Measurements from ENCODE around the gene TRIM5. TPM values are rescaled to one million over a fixed set of nuclear protein-coding genes. Genes with fewer than 3 reads are reported as not detected.
"Not testable (repeated sequence)": the region's sequence is repeated elsewhere in the genome, so short reads cannot be mapped to it uniquely, and the experiment has no call there.

Gene TRIM5
- polyA plus RNA-seq, 4 donors: 6.5 to 22.0 (median 11.5) TPM

DNA sequence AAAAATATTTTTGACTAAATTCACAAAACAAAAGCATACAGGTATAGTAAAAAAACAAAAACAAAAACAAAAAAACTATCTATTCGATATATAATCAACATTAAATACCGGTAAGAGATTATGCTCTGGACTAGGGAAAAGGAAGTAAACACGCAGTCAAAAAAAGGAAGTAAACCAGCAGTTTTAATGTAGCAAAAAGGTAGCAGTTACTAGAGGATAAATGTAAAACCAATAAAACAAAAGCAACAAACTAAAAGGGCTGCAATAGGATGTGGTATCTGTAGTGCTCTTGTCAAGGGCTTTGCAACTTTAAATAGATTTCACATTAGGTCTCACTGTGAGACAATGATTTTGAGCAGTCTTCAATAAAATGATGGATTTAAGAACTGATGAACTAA is 7.1 kb upstream of the TRIM5 start:
- H3K4me3 ChIP-seq (ENCODE audit: low read depth in 1 of 3, low read length in 3 of 3): no peak overlapping the region
- peaks cover 0 to 7% (median 0%) of the 10 kb centered on the region in 3 donors for H3K36me3 ChIP-seq (ENCODE audit: control insufficient read depth in 3 of 3, insufficient read depth in 2 of 3, low read depth in 1 of 3, low read length in 3 of 3)
- H3K4me1 ChIP-seq (ENCODE audit: control insufficient read depth in 3 of 3, insufficient read depth in 2 of 3, low read depth in 1 of 3, low read length in 2 of 3): peaks cover 0 to 5% (median 0%) of the 10 kb centered on the region in 3 donors
- H3K9me3 ChIP-seq (ENCODE audit: control insufficient read depth in 2 of 2, insufficient read depth in 1 of 2, low read depth in 1 of 2, low read length in 1 of 2): no peaks in the 10 kb centered on the region
- FAIRE-seq (no peak), DNase-seq (peak in 1 of 2 donors; percentile 8)
- no peaks in the 10 kb centered on the region for H3K27me3 ChIP-seq (ENCODE audit: control insufficient read depth in 3 of 3, insufficient read depth in 3 of 3, low read length in 3 of 3)
- H3K27ac ChIP-seq (ENCODE audit: low read depth in 1 of 3, low read length in 2 of 3): no peak overlapping the region
- WGBS, 3 donors: 44 to 59% (median 52%) methylated on average over 3 of the region's 3 CpGs

DNA sequence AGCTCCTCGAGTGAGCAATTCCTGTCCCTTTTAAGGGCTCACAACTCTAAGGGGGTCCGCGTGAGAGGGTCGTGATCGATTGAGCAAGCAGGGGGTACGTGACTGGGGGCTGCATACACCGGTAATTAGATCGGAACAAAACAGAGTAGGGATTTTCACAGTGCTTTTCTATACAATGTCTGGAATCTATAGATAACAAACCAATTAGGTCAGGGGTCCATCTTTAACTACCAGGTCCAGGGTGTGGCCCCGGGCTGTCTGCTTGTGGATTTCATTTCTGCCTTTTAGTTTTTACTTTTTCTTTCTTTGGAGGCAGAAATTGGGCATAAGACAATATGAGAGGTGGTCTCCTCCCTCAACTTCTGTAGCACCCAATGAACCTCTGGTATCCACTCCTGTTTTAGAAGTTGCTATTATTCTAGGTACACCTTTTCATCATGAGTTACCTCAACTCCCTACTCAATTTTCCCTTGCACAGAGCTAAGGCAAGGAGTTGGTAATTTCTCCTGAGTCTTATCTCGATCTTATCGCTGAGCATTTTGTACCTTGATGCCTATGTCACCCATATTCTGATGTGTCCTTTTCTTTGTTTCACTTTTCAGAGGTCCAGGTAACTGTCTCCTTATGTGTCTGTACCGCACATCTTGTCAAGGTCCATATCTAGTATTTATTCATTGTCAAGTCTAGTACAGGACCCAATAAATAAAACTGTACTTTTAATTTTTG is 6.5 kb upstream of the TRIM5 start:
- WGBS, 3 donors: 42 to 45% (median 44%) methylated on average over 11 to 12 of the region's 12 CpGs
- FAIRE-seq: not testable (repeated sequence)
- H3K27ac ChIP-seq (ENCODE audit: low read depth in 1 of 3, low read length in 2 of 3): peak overlapping the region in 2 of 3 donors; percentile 52 to 94

GRCh38 chr11:5690736-5691135 is 5.9 kb upstream of the TRIM5 start:
- Histone ChIP-seq H3K36me3 (ENCODE audit: control insufficient read depth in 3 of 3, insufficient read depth in 2 of 3, low read depth in 1 of 3, low read length in 3 of 3) (no peaks in the 10 kb centered on the region), H3K4me3 (ENCODE audit: low read depth in 1 of 3, low read length in 3 of 3) (peak overlapping the region in 2 of 3 donors; percentile 51 to 52), H3K4me1 (ENCODE audit: control insufficient read depth in 3 of 3, insufficient read depth in 2 of 3, low read depth in 1 of 3, low read length in 2 of 3) (peaks cover 0 to 5% (median 0%) of the 10 kb centered on the region in 3 donors), H3K9me3 (ENCODE audit: control insufficient read depth in 2 of 2, insufficient read depth in 1 of 2, low read depth in 1 of 2, low read length in 1 of 2) (no peaks in the 10 kb centered on the region), H3K27ac (ENCODE audit: low read depth in 1 of 3, low read length in 2 of 3) (peak overlapping the region in 2 of 3 donors; percentile 52 to 94), H3K27me3 (ENCODE audit: control insufficient read depth in 3 of 3, insufficient read depth in 3 of 3, low read length in 3 of 3) (no peaks in the 10 kb centered on the region)
- 8 to 18% (median 11%) methylated on average over 5 of the region's 5 CpGs for WGBS, 3 donors
- peak in 1 of 2 donors; percentile 25 for DNase-seq
- FAIRE-seq: no peak

More for the DNA sequence above, 6.5 kb upstream of the TRIM5 start:
- not testable (repeated sequence) for H3K36me3 ChIP-seq (ENCODE audit: control insufficient read depth in 3 of 3, insufficient read depth in 2 of 3, low read depth in 1 of 3, low read length in 3 of 3); H3K27me3 ChIP-seq (ENCODE audit: control insufficient read depth in 3 of 3, insufficient read depth in 3 of 3, low read length in 3 of 3); H3K9me3 ChIP-seq (ENCODE audit: control insufficient read depth in 2 of 2, insufficient read depth in 1 of 2, low read depth in 1 of 2, low read length in 1 of 2); H3K4me1 ChIP-seq (ENCODE audit: control insufficient read depth in 3 of 3, insufficient read depth in 2 of 3, low read depth in 1 of 3, low read length in 2 of 3)
- H3K4me3 ChIP-seq (ENCODE audit: low read depth in 1 of 3, low read length in 3 of 3): peak overlapping the region in 2 of 3 donors; percentile 25 to 51
- DNase-seq: peak in 1 of 2 donors; percentile 25

GRCh38 chr11:5690216-5690615 is 5.3 kb upstream of the TRIM5 start:
- peak in 1 of 2 donors; percentile 36 for DNase-seq
- Histone ChIP-seq H3K27me3 (ENCODE audit: control insufficient read depth in 3 of 3, insufficient read depth in 3 of 3, low read length in 3 of 3) (no peaks in the 10 kb centered on the region), H3K4me3 (ENCODE audit: low read depth in 1 of 3, low read length in 3 of 3) (peak overlapping the region; percentile 11 to 57 (median 51)), H3K27ac (ENCODE audit: low read depth in 1 of 3, low read length in 2 of 3) (peak overlapping the region; percentile 60 to 94 (median 69)), H3K36me3 (ENCODE audit: control insufficient read depth in 3 of 3, insufficient read depth in 2 of 3, low read depth in 1 of 3, low read length in 3 of 3) (no peaks in the 10 kb centered on the region), H3K9me3 (ENCODE audit: control insufficient read depth in 2 of 2, insufficient read depth in 1 of 2, low read depth in 1 of 2, low read length in 1 of 2) (no peaks in the 10 kb centered on the region), H3K4me1 (ENCODE audit: control insufficient read depth in 3 of 3, insufficient read depth in 2 of 3, low read depth in 1 of 3, low read length in 2 of 3) (peaks cover 0 to 5% (median 2%) of the 10 kb centered on the region in 3 donors)
- FAIRE-seq: no peak
- WGBS, 3 donors: 4 to 7% (median 5%) methylated on average over 5 of the region's 5 CpGs

- Histone ChIP-seq H3K4me1 (ENCODE audit: control insufficient read depth in 3 of 3, insufficient read depth in 2 of 3, low read depth in 1 of 3, low read length in 2 of 3) (peaks cover 0 to 3% (median 3%) of the 10 kb centered on the region in 3 donors), H3K9me3 (ENCODE audit: control insufficient read depth in 2 of 2, insufficient read depth in 1 of 2, low read depth in 1 of 2, low read length in 1 of 2) (no peaks in the 10 kb centered on the region), H3K36me3 (ENCODE audit: control insufficient read depth in 3 of 3, insufficient read depth in 2 of 3, low read depth in 1 of 3, low read length in 3 of 3) (no peaks in the 10 kb centered on the region), H3K27me3 (ENCODE audit: control insufficient read depth in 3 of 3, insufficient read depth in 3 of 3, low read length in 3 of 3) (no peaks in the 10 kb centered on the region), H3K27ac (ENCODE audit: low read depth in 1 of 3, low read length in 2 of 3) (peak within 1 kb of the TSS; percentile 60 to 94 (median 69)), H3K4me3 (ENCODE audit: low read depth in 1 of 3, low read length in 3 of 3) (peak within 1 kb of the TSS; percentile 11 to 57 (median 51))
- DNase-seq (peak; percentile 41 to 78), FAIRE-seq (no peak)
- WGBS, 3 donors: 3 to 5% (median 5%) methylated on average over 2 of the region's 2 CpGs
Observed at GRCh38 chr11:5689551-5689983, 4.7 kb upstream of the TRIM5 start, which contains the start of gene TRIM22. Gene TRIM22 (plus strand): TSS chr11:5689790. CDS start chr11:5696233, 6,443 bp downstream.

DNA sequence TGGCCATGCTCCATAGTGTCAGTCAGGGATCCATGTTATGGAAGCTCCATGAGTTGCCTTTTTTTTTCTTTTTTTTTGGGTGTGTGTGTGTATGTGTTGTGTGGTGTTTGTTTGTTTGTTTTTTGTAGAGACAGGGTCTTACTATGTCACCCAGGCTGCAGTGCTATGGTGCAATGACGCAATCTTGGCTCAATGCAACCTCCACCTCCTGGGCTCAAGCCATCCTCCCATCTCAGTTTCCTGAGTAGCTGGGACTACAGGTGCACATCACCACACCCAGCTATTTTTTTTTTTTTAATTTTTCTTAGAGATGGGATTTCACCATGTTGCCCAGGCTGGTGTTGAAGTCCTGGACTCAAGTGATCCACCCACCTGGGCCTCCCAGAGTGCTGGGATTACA is 3.6 kb upstream of the TRIM5 start:
- FAIRE-seq (no peak), DNase-seq (no peak)
- no peak overlapping the region for H3K4me3 ChIP-seq (ENCODE audit: low read depth in 1 of 3, low read length in 3 of 3)
- H3K4me1 ChIP-seq (ENCODE audit: control insufficient read depth in 3 of 3, insufficient read depth in 2 of 3, low read depth in 1 of 3, low read length in 2 of 3): peaks cover 0 to 3% (median 0%) of the 10 kb centered on the region in 3 donors
- no peaks in the 10 kb centered on the region for H3K36me3 ChIP-seq (ENCODE audit: control insufficient read depth in 3 of 3, insufficient read depth in 2 of 3, low read depth in 1 of 3, low read length in 3 of 3)
- H3K27ac ChIP-seq (ENCODE audit: low read depth in 1 of 3, low read length in 2 of 3): peak overlapping the region in 1 of 3 donors; percentile 88
- H3K27me3 ChIP-seq (ENCODE audit: control insufficient read depth in 3 of 3, insufficient read depth in 3 of 3, low read length in 3 of 3): no peaks in the 10 kb centered on the region
- H3K9me3 ChIP-seq (ENCODE audit: control insufficient read depth in 2 of 2, insufficient read depth in 1 of 2, low read depth in 1 of 2, low read length in 1 of 2): no peaks in the 10 kb centered on the region
- 91 to 100% (median 92%) methylated on average over 1 of the region's 1 CpG for WGBS, 3 donors

GRCh38 chr11:5686426-5686825 is 1.6 kb upstream of the TRIM5 start:
- Histone ChIP-seq H3K36me3 (ENCODE audit: control insufficient read depth in 3 of 3, insufficient read depth in 2 of 3, low read depth in 1 of 3, low read length in 3 of 3) (peaks cover 0 to 3% (median 0%) of the 10 kb centered on the region in 3 donors), H3K27me3 (ENCODE audit: control insufficient read depth in 3 of 3, insufficient read depth in 3 of 3, low read length in 3 of 3) (no peaks in the 10 kb centered on the region), H3K4me3 (ENCODE audit: low read depth in 1 of 3, low read length in 3 of 3) (no peak overlapping the region), H3K9me3 (ENCODE audit: control insufficient read depth in 2 of 2, insufficient read depth in 1 of 2, low read depth in 1 of 2, low read length in 1 of 2) (no peaks in the 10 kb centered on the region), H3K27ac (ENCODE audit: low read depth in 1 of 3, low read length in 2 of 3) (no peak overlapping the region), H3K4me1 (ENCODE audit: control insufficient read depth in 3 of 3, insufficient read depth in 2 of 3, low read depth in 1 of 3, low read length in 2 of 3) (peaks cover 0 to 3% (median 0%) of the 10 kb centered on the region in 3 donors)
- no peak for FAIRE-seq
- no peak for DNase-seq
- WGBS, 3 donors: 97 to 99% (median 97%) methylated on average over 4 of the region's 4 CpGs

GRCh38 chr11:5684036-5684645 is 733 bp downstream of the TRIM5 start:
- FAIRE-seq (no peak), DNase-seq (no peak)
- Histone ChIP-seq H3K4me3 (ENCODE audit: low read depth in 1 of 3, low read length in 3 of 3) (peak overlapping the region; percentile 33 to 66 (median 55)), H3K9me3 (ENCODE audit: control insufficient read depth in 2 of 2, insufficient read depth in 1 of 2, low read depth in 1 of 2, low read length in 1 of 2) (no peaks in the 10 kb centered on the region), H3K36me3 (ENCODE audit: control insufficient read depth in 3 of 3, insufficient read depth in 2 of 3, low read depth in 1 of 3, low read length in 3 of 3) (peaks cover 0 to 8% (median 1%) of the 10 kb centered on the region in 3 donors), H3K4me1 (ENCODE audit: control insufficient read depth in 3 of 3, insufficient read depth in 2 of 3, low read depth in 1 of 3, low read length in 2 of 3) (peaks cover 0 to 3% (median 0%) of the 10 kb centered on the region in 3 donors), H3K27me3 (ENCODE audit: control insufficient read depth in 3 of 3, insufficient read depth in 3 of 3, low read length in 3 of 3) (no peaks in the 10 kb centered on the region), H3K27ac (ENCODE audit: low read depth in 1 of 3, low read length in 2 of 3) (peak overlapping the region; percentile 87 to 99 (median 96))
- WGBS, 3 donors: 33 to 44% (median 35%) methylated on average over 5 to 8 of the region's 8 CpGs
